H1 (cell line): ENCODE results near the gene PTPRG. TPM values are rescaled to one million over a fixed set of nuclear protein-coding genes. Genes with fewer than 3 reads are reported as not detected.

Source experiments
- CTCF ChIA-PET: fragments of 300-600 bp; sonication (Branson Sonifier 250); formaldehyde crosslinking; loops from one replicate; lab custom pipeline; 2021; ENCODE audit not compliant: partially characterized antibody; lab: Charles Lee
- POLR2A ChIA-PET: fragments of 300-600 bp; sonication (Branson Sonifier 250); formaldehyde crosslinking; loops from one replicate; lab custom pipeline; 2021; ENCODE audit warnings: inconsistent platforms; ENCODE audit not compliant: partially characterized antibody; lab: Charles Lee
- DNase-seq, 2 experiments: peaks; one replicate each; pipeline versions ENCODE4 v3.0.0 to v3.0.0-alpha.2; 2010 to 2022; ENCODE audit warnings: low spot score in 2 of 2, low read depth in 1 of 2, mixed read lengths in 1 of 2
- FAIRE-seq: peaks from 2 replicates; lab custom pipeline; 2011; peaks lifted over from hg19 to GRCh38; lab: Jason Lieb, UNC
- H2AFZ ChIP-seq: 2 replicates; pipeline ENCODE4 v1.8.1; 2012; ENCODE audit warnings: low read length, inconsistent platforms
- H2AK5ac ChIP-seq: 2 replicates; pipeline ENCODE4 v1.6.1; 2013; ENCODE audit warnings: low read depth, low read length
- H2BK120ac ChIP-seq: replicated peaks from 2 replicates; pipeline ENCODE3; 2013; ENCODE audit warnings: low read depth, low read length, inconsistent platforms
- H2BK12ac ChIP-seq: 2 replicates; pipeline ENCODE4 v1.6.1; 2013; ENCODE audit warnings: low read depth, low read length
- H2BK15ac ChIP-seq: 2 replicates; pipeline ENCODE4 v1.6.1; 2013; ENCODE audit warnings: low read length
- H2BK20ac ChIP-seq: 2 replicates; pipeline ENCODE4 v1.6.1; 2013; ENCODE audit warnings: low read length
- H2BK5ac ChIP-seq: 2 replicates; pipeline ENCODE4 v1.6.1; 2013; ENCODE audit warnings: low read depth, low read length
- H3K14ac ChIP-seq: 2 replicates; pipeline ENCODE4 v1.6.1; 2013; ENCODE audit warnings: inconsistent platforms; ENCODE audit not compliant: insufficient read length
- H3K18ac ChIP-seq: 2 replicates; pipeline ENCODE4 v1.6.1; 2013; ENCODE audit warnings: low read length; ENCODE audit errors: extremely low read depth
- H3K23ac ChIP-seq: 2 replicates; pipeline ENCODE4 v1.6.1; 2013; ENCODE audit warnings: inconsistent platforms; ENCODE audit not compliant: insufficient read length
- H3K23me2 ChIP-seq: 2 replicates; pipeline ENCODE4 v1.6.1; 2013; ENCODE audit warnings: low read depth, low read length
- H3K27ac ChIP-seq: 2 replicates; pipeline ENCODE4 v1.6.1; 2011; ENCODE audit warnings: low read depth, low read length, inconsistent platforms
- H3K27me3 ChIP-seq, 4 experiments: replicated peaks in 1 of 4; 1 replicate in 1 of 4; 2 replicates in 3 of 4; pipeline versions ENCODE4 v1.6.1 to v1.8.1; 2011 to 2013; ENCODE audit warnings: low read length in 3 of 4, mild to moderate bottlenecking in 3 of 4, inconsistent platforms in 2 of 4, mixed read lengths in 2 of 4, moderate library complexity in 1 of 4; ENCODE audit not compliant: control insufficient read depth in 3 of 4, insufficient read depth in 3 of 4; ENCODE audit errors: extremely low read depth in 1 of 4
- H3K36me3 ChIP-seq, 4 experiments: 2 replicates each; pipeline versions ENCODE4 v1.6.1 to v1.8.1; 2011 to 2013; ENCODE audit warnings: mild to moderate bottlenecking in 4 of 4, low read length in 3 of 4, moderate library complexity in 2 of 4, control low read depth in 1 of 4, inconsistent platforms in 1 of 4; ENCODE audit not compliant: insufficient read depth in 4 of 4, control insufficient read depth in 2 of 4
- H3K4ac ChIP-seq: replicated peaks from 2 replicates; pipeline ENCODE3; 2013; ENCODE audit warnings: low read length, low read depth, mixed read lengths, inconsistent platforms; ENCODE audit not compliant: insufficient read length
- H3K4me1 ChIP-seq, 4 experiments: replicated peaks in 1 of 4; 1 replicate in 1 of 4; 2 replicates in 3 of 4; pipeline versions ENCODE4 v1.6.1 to v1.8.1; 2011 to 2013; ENCODE audit warnings: low read length in 3 of 4, inconsistent platforms in 2 of 4, mixed read lengths in 1 of 4; ENCODE audit not compliant: insufficient read depth in 4 of 4, control insufficient read depth in 3 of 4
- H3K4me2 ChIP-seq, 2 experiments: 2 replicates each; pipeline versions ENCODE4 v1.6.1 to v1.8.1; 2011 to 2013; ENCODE audit warnings: low read depth in 2 of 2, low read length in 2 of 2, control low read depth in 1 of 2, inconsistent platforms in 1 of 2, mild to moderate bottlenecking in 1 of 2; ENCODE audit not compliant: insufficient read depth in 1 of 2
- H3K4me3 ChIP-seq, 4 experiments: fragments of 200-600, 300-600 bp in 1 of 4; sonication (generic), shearing (Covaris generic), sonication (Bioruptor Twin) in 1 of 4; 2 replicates each; pipeline versions ENCODE4 v1.5.1 to v1.8.1; 2011 to 2016; ENCODE audit warnings: low read length in 4 of 4, low read depth in 3 of 4, control low read depth in 2 of 4, inconsistent platforms in 2 of 4, mild to moderate bottlenecking in 2 of 4, mixed read lengths in 1 of 4, moderate library complexity in 1 of 4; ENCODE audit not compliant: insufficient read depth in 2 of 4; ENCODE audit errors: extremely low read depth in 1 of 4
- H3K56ac ChIP-seq: replicated peaks from 2 replicates; pipeline ENCODE3; 2013; ENCODE audit warnings: low read depth, mild to moderate bottlenecking, mixed read lengths, low read length, inconsistent platforms; ENCODE audit not compliant: insufficient read length
- H3K79me1 ChIP-seq: 2 replicates; pipeline ENCODE4 v1.6.1; 2013; ENCODE audit warnings: low read depth, low read length, control low read depth
- H3K79me2 ChIP-seq, 2 experiments: 2 replicates each; pipeline versions ENCODE4 v1.6.1 to v1.8.1; 2012 to 2013; ENCODE audit warnings: low read length in 2 of 2, mild to moderate bottlenecking in 2 of 2, inconsistent platforms in 1 of 2; ENCODE audit not compliant: insufficient read depth in 2 of 2, control insufficient read depth in 1 of 2
- H3K9ac ChIP-seq, 4 experiments: replicated peaks in 1 of 4; 1 replicate in 1 of 4; 2 replicates in 3 of 4; pipeline versions ENCODE4 v1.6.1 to v1.8.1; 2011 to 2013; ENCODE audit warnings: low read depth in 3 of 4, low read length in 3 of 4, control low read depth in 2 of 4, mild to moderate bottlenecking in 2 of 4, moderate library complexity in 2 of 4, inconsistent platforms in 1 of 4; ENCODE audit errors: extremely low read depth in 1 of 4
- H3K9me3 ChIP-seq, 2 experiments: 2 replicates each; pipeline versions ENCODE4 v1.6.1 to v1.8.1; 2012 to 2013; ENCODE audit warnings: mild to moderate bottlenecking in 2 of 2, moderate library complexity in 2 of 2, control low read depth in 1 of 2, inconsistent platforms in 1 of 2, low read depth in 1 of 2, low read length in 1 of 2, mixed read lengths in 1 of 2; ENCODE audit not compliant: insufficient read depth in 2 of 2
- H4K20me1 ChIP-seq, 2 experiments: replicated peaks in 1 of 2; 2 replicates each; pipeline versions ENCODE3 to v1.8.1; 2011 to 2013; ENCODE audit warnings: inconsistent platforms in 2 of 2, low read length in 2 of 2, mild to moderate bottlenecking in 1 of 2; ENCODE audit not compliant: insufficient read depth in 2 of 2, control insufficient read depth in 1 of 2
- H4K5ac ChIP-seq: 2 replicates; pipeline ENCODE4 v1.6.1; 2013; ENCODE audit warnings: low read length, low read depth, mixed read lengths, inconsistent platforms; ENCODE audit not compliant: insufficient read length
- H4K8ac ChIP-seq: 2 replicates; pipeline ENCODE4 v1.8.0; 2013; ENCODE audit warnings: mild to moderate bottlenecking, moderate library complexity, low read length, inconsistent platforms; ENCODE audit not compliant: insufficient read depth; ENCODE audit errors: extremely low read depth
- H4K91ac ChIP-seq: replicated peaks from 2 replicates; pipeline ENCODE3; 2013; ENCODE audit warnings: low read length, mixed read lengths, inconsistent platforms; ENCODE audit not compliant: insufficient read length
- CHD1 ChIP-seq: IDR thresholded peaks from 2 replicates; pipeline ENCODE4 v1.6.1; 2012; ENCODE audit warnings: low read depth, low read length, improper control_type of control experiment
- CREB1 ChIP-seq: IDR thresholded peaks from 2 replicates; pipeline ENCODE4 v1.6.1; 2012; ENCODE audit warnings: inconsistent platforms
- CTBP2 ChIP-seq: IDR thresholded peaks from 2 replicates; pipeline ENCODE4 v1.7.0; 2011; ENCODE audit warnings: borderline replicate concordance, mild to moderate bottlenecking, moderate library complexity, mixed read lengths, low read length; ENCODE audit not compliant: insufficient read depth, insufficient read length
- NANOG ChIP-seq: IDR thresholded peaks from 2 replicates; pipeline ENCODE4 v1.6.1; 2011; ENCODE audit warnings: low read length, low read depth, mild to moderate bottlenecking, inconsistent platforms; ENCODE audit not compliant: insufficient read depth, poor library complexity, severe bottlenecking
- SP4 ChIP-seq: IDR thresholded peaks from 2 replicates; pipeline ENCODE4 v1.6.1; 2012; ENCODE audit warnings: low read length, inconsistent platforms
- SRF ChIP-seq: IDR thresholded peaks from 2 replicates; pipeline ENCODE4 v1.6.1; 2011; ENCODE audit warnings: mild to moderate bottlenecking, low read depth, low read length, moderate library complexity
- TEAD4 ChIP-seq: IDR thresholded peaks from 2 replicates; pipeline ENCODE4 v1.6.1; 2012; ENCODE audit warnings: low read depth, low read length, inconsistent platforms, mixed read lengths
- WGBS, 2 experiments: shearing (Covaris generic) in 1 of 2; methylation state at CpG; one replicate each; pipeline versions ENCODE4 v1.1.6 to v1.1.7; 2013 to 2015; ENCODE audit warnings: low lambda C conversion rate in 2 of 2, mixed read lengths in 2 of 2, inconsistent platforms in 1 of 2, low coverage in 1 of 2, missing lambda C conversion rate in 1 of 2; ENCODE audit not compliant: insufficient replicate concordance in 2 of 2, insufficient coverage in 1 of 2, insufficient read length in 1 of 2; ENCODE audit errors: extremely low coverage in 1 of 2, missing lambda C conversion rate in 1 of 2; 5-methylcytosine and 5-hydroxymethylcytosine counted together
- polyA plus RNA-seq, 7 experiments: library from polyadenylated mRNA; depleted of rRNA in 3 of 7; stranded (reverse) in 5 of 7; unstranded in 2 of 7; fragments of >200 nt in 5 of 7; fragments of 200-250 nt in 2 of 7; gene quantifications; 1 replicate in 5 of 7; 2 replicates in 1 of 7; 4 replicates in 1 of 7; pipeline versions ENCODE4 v1.2.1 to v1.2.3, GENCODE V29; 2011 to 2013; ENCODE audit warnings: missing spikeins in 2 of 7, mixed read lengths in 2 of 7
- total RNA-seq: library from RNA; stranded (reverse); fragmentation: NEBNext Ultra II Directional; extraction: Animal tissue kit (Norgen Biotek cat#: 25700); gene quantifications from 2 replicates; pipeline ENCODE4 v1.2.1, GENCODE V29; 2021
- TF ChIP-seq, protein P1 (sequence below), 3 experiments: IDR thresholded peaks; 1 replicate in 2 of 3; 2 replicates in 1 of 3; pipeline versions ENCODE4 v1.5.1 to v1.6.1; 2011; ENCODE audit warnings: low read length in 3 of 3, mild to moderate bottlenecking in 3 of 3, inconsistent platforms in 2 of 3, low read depth in 1 of 3, moderate library complexity in 1 of 3; ENCODE audit not compliant: insufficient read depth in 1 of 3; ENCODE audit errors: control extremely low read depth in 1 of 3
- TF ChIP-seq, protein P2 (sequence below): IDR thresholded peaks from 2 replicates; pipeline ENCODE4 v1.6.1; 2011; ENCODE audit warnings: low read depth, mild to moderate bottlenecking, low read length; ENCODE audit not compliant: insufficient read depth
- TF ChIP-seq, protein P3 (sequence below): IDR thresholded peaks from 2 replicates; pipeline ENCODE4 v1.6.1; 2012; ENCODE audit warnings: inconsistent platforms

Gene PTPRG
- total and polyA plus RNA-seq, 2 of the 8 experiments (the other 6 are each of a cell fraction or from before 2014, with no cell fraction given) = 23.3 to 96.2 TPM

DNA sequence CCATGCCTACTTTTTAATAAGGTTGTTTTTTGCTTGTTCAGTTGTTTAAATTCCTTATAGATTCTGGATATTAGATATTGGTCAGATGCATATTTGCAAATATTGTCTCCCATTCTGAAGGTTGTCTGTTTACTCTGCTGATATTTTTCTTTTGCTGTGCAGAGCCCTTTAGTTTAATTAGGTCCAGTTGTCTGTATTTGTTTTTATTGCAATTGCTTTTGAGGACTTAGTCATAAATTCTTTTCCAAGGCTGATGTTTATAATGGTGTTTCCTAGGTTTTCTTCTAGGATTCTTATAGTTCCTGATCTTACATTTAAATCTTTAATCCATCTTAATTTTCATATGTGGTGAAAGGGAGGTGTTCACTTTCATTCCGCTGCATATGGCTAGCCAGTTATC is 77.4 kb downstream of the PTPRG start:
- no peaks in the 10 kb centered on the region for H3K27me3 ChIP-seq

More for the DNA sequence above, 77.4 kb downstream of the PTPRG start:
- H2BK15ac ChIP-seq = no peak overlapping the region
- H3K79me2 ChIP-seq = peaks cover 24 to 99% of the 10 kb centered on the region in 2 experiments
- H3K14ac ChIP-seq = no peak overlapping the region
- TF ChIP-seq SP4 = no peak
- TF ChIP-seq CREB1 = no peak
- TF ChIP-seq TEAD4 = no peak
- TF ChIP-seq NANOG = no peak
- TF ChIP-seq CTBP2 = no peak
- no peak for TF ChIP-seq CHD1
- no peak for TF ChIP-seq SRF
- TF ChIP-seq, protein P1, sequence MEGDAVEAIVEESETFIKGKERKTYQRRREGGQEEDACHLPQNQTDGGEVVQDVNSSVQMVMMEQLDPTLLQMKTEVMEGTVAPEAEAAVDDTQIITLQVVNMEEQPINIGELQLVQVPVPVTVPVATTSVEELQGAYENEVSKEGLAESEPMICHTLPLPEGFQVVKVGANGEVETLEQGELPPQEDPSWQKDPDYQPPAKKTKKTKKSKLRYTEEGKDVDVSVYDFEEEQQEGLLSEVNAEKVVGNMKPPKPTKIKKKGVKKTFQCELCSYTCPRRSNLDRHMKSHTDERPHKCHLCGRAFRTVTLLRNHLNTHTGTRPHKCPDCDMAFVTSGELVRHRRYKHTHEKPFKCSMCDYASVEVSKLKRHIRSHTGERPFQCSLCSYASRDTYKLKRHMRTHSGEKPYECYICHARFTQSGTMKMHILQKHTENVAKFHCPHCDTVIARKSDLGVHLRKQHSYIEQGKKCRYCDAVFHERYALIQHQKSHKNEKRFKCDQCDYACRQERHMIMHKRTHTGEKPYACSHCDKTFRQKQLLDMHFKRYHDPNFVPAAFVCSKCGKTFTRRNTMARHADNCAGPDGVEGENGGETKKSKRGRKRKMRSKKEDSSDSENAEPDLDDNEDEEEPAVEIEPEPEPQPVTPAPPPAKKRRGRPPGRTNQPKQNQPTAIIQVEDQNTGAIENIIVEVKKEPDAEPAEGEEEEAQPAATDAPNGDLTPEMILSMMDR (IDR thresholded peaks at IDR 0.05; ENCODE audit: control extremely low read depth in 1 of 3, insufficient read depth in 1 of 3, low read depth in 1 of 3, low read length in 3 of 3) = no peak
- TF ChIP-seq, protein P2, sequence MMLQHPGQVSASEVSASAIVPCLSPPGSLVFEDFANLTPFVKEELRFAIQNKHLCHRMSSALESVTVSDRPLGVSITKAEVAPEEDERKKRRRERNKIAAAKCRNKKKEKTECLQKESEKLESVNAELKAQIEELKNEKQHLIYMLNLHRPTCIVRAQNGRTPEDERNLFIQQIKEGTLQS = no peak
- TF ChIP-seq, protein P3, sequence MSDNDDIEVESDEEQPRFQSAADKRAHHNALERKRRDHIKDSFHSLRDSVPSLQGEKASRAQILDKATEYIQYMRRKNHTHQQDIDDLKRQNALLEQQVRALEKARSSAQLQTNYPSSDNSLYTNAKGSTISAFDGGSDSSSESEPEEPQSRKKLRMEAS = no peak
- peaks cover 9 to 11% of the 10 kb centered on the region in 2 experiments for H4K20me1 ChIP-seq
- FAIRE-seq (no peak), DNase-seq (no peak)
- H3K18ac ChIP-seq = no peak overlapping the region
- no peak overlapping the region for H3K23ac ChIP-seq
- no peak overlapping the region for H3K27ac ChIP-seq
- H2BK120ac ChIP-seq = no peak overlapping the region
- no peaks in the 10 kb centered on the region for H3K23me2 ChIP-seq
- no peak overlapping the region for H3K4ac ChIP-seq
- ChIA-PET POLR2A (no interaction called here), CTCF (no interaction called here)
- H4K8ac ChIP-seq = no peak overlapping the region
- WGBS, 2 experiments = 100% methylated on average over 1 of the region's 1 CpG; no CpG with 5 or more reads in 1 of the 2 experiments
- H3K79me1 ChIP-seq = peaks cover 3% of the 10 kb centered on the region; the same call in 1 of the 2 replicates
- no peak overlapping the region for H2BK5ac ChIP-seq
- H3K4me3 ChIP-seq = no peak overlapping the region
- no peaks in the 10 kb centered on the region for H3K9me3 ChIP-seq
- no peak overlapping the region for H3K4me2 ChIP-seq
- H2AK5ac ChIP-seq = no peak overlapping the region
- H3K4me1 ChIP-seq = peaks cover 0 to 12% (median 3%) of the 10 kb centered on the region in 4 experiments; a peak in 5 of 7 replicates
- no peaks in the 10 kb centered on the region for H3K36me3 ChIP-seq
- no peak overlapping the region for H2AFZ ChIP-seq
- no peak overlapping the region for H4K5ac ChIP-seq
- H2BK12ac ChIP-seq = no peak overlapping the region
- H2BK20ac ChIP-seq = no peak overlapping the region
- H4K91ac ChIP-seq = no peak overlapping the region
- no peak overlapping the region for H3K9ac ChIP-seq
- H3K56ac ChIP-seq = no peak overlapping the region
